IPS-NIHi11 (cell line): Measurements from ENCODE around the gene PDE4B.

Source experiments
- DNase-seq: peaks from one replicate; pipeline ENCODE4 v3.0.0; 2012; ENCODE audit warnings: mixed read lengths, low spot score

Gene PDE4B

GRCh38 chr1:66360285-66360724 is 567.6 kb downstream of the PDE4B start:
- DNase-seq, result no peak

DNA sequence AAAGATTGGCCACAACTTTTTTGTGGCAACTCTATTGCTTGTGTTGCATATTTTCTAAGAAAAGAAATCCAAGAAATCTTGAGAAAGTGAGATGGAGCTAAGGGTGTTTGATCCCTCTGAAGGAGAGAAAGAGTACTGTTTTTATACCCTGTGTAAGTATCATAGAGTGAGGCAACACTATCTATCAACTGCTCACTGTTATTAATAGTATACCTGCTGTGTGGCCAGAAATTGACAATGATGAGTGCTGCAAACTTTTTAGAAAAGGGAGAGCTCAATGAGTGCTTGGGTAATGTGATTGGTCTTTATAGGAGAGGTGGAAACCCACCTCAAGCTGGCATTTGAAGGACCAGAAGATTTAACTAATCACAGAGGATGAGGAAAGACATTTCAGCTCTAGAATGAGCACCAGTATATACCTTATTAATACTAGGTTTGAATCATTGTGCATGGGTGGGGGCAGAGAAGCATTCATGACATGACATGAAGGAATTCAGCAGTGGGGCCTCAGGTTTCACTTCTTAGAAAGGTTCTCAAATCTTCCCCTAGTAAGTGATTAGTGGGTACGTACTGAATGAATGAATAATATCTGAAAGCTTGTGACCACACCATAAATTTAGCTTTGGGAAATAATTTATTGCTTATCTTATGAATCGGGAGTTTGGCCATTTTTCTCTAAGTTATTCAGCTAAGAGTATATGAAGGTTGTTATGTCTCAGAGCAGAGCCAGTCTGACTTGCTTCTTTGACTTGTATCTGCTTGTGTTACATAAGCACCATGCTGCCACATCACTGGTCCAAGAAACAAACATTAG is 572.1 kb downstream of the PDE4B start:
- DNase-seq, result no peak

- DNase-seq, result no peak
Observed at GRCh38 chr1:66365635-66366034, 572.9 kb downstream of the PDE4B start.

- no peak for DNase-seq
Observed at GRCh38 chr1:66366634-66367033, 573.9 kb downstream of the PDE4B start.

DNA sequence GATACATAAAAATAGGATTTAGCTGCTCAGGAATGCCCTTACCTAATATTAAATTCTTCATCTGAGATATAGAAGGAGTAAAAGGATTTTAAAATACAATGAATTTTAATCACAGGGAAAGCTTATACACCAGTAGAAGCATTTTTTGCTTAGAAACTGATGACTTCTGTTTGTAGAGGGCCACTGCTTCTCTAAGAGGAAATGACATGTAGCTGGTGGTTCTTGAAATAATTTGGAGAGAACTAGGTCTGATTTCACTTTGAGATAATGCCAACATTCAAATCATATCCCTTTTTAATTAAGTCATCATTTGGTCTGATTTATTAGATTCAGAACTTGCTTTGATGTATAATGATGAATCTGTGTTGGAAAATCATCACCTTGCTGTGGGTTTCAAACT is 574.7 kb downstream of the PDE4B start:
- DNase-seq, result no peak

DNA sequence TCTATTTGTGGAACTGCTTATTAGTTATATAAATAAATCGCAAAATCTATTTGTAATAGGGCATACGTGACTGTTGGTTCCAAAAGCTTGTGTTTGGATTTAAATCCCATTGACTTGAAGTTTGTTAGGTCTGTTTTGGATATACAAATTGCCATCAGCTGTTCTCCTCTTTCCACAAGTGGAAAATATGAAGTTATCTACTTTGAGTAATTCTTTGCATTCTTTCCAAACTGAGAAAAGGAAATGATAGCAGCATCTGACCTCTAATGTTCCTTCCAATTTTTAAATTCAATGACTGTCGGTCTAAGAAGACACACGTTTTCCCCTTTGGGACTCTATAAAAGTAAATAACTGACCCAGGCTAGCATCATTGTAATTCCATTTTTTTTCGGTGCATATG is 575.6 kb downstream of the PDE4B start:
- no peak for DNase-seq

- DNase-seq, result no peak
Observed at GRCh38 chr1:66370462-66370971, 577.8 kb downstream of the PDE4B start.

DNA sequence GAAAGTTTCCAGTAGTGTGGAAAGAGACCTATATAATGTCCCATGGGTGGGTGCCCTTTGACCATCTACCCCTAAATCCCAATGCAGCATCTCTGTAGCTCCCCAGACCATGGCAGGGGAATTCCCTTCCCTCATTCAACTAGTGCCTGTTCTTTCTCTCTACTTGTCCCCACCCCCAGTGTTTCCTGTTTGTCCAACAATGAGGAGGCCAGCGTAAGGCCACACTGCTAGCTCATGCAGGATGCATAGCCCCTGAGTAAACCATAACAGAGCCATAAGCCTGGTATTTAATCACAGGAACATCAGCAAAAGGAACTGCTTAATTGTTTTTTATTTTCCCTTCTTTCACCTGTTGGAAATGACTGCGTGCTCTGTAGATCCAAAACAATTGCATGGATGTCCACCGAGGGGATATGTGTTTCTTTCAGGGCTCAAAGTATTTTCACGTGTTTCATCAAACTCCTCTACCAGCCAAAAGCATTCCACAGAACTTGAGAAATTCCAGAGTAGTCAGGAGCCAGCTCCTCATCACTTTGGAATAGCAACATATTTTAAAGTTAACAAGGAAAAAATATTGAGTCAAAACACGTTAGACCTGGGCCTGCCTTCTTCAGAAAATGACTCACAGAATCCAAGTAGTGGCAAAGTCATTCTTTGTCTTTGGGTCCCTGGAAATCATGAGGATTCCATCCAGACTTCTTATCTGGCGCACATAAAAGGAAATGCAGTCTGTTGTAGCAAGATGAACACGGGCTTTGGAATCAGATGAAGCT is 578.7 kb downstream of the PDE4B start:
- no peak for DNase-seq

- DNase-seq, result no peak
Observed at GRCh38 chr1:66372522-66373101, 579.9 kb downstream of the PDE4B start.

DNA sequence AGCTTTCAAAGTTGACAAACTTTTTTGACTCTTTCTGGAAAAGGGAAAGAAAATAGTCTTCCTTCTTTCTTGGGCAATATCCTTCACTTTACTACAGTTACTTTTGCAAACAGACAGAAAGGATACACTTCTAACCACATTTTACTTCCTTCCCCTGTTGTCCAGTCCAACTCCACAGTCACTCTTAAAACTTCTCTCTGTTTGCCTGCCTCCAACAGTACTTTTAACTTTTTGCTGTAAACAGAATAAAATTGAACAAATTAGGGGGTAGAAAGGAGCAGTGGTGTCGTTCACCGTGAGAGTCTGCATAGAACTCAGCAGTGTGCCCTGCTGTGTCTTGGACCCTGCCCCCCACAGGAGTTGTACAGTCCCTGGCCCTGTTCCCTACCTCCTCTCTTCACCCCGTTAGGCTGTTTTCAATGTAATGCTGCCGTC is 580.5 kb downstream of the PDE4B start:
- no peak for DNase-seq

DNA sequence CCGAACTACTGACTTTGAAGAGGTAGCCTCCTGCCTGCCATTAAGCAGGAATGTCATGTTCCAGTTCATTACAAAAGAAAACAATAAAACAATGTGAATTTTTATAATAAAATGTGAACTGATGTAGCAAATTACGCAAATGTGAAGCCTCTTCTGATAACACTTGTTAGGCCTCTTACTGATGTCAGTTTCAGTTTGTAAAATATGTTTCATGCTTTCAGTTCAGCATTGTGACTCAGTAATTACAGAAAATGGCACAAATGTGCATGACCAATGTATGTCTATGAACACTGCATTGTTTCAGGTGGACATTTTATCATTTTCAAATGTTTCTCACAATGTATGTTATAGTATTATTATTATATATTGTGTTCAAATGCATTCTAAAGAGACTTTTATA is 581.5 kb downstream of the PDE4B start:
- no peak for DNase-seq

GRCh38 chr1:66374561-66375111 is 581.9 kb downstream of the PDE4B start:
- DNase-seq, result no peak

DNA sequence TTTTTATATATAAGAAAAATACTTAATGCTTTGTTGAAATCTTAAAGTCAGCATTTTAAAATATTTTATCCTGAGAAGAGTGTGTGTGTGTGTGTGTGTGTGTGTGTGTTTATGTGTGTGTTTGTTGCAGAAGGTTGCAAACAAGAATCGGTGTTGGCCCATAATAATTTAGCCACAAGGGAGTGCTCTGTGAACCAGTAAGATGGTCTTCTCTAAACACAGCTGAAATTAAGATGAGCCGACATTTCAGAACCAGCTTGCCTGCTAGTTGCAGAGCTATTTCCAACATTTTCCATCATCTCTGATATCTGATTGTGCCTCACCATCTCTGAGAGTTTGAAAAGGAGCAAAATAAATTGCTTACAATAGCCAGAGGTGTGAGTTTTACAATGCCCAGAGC is 582.4 kb downstream of the PDE4B start:
- no peak for DNase-seq

GRCh38 chr1:66380452-66381212 is 587.9 kb downstream of the PDE4B start:
- DNase-seq, result no peak

- no peak for DNase-seq
Observed at GRCh38 chr1:66381621-66382275, 589.1 kb downstream of the PDE4B start.

- no peak for DNase-seq
Observed at GRCh38 chr1:66383168-66383567, 590.5 kb downstream of the PDE4B start.

GRCh38 chr1:66383611-66384010 is 590.9 kb downstream of the PDE4B start:
- no peak for DNase-seq

DNA sequence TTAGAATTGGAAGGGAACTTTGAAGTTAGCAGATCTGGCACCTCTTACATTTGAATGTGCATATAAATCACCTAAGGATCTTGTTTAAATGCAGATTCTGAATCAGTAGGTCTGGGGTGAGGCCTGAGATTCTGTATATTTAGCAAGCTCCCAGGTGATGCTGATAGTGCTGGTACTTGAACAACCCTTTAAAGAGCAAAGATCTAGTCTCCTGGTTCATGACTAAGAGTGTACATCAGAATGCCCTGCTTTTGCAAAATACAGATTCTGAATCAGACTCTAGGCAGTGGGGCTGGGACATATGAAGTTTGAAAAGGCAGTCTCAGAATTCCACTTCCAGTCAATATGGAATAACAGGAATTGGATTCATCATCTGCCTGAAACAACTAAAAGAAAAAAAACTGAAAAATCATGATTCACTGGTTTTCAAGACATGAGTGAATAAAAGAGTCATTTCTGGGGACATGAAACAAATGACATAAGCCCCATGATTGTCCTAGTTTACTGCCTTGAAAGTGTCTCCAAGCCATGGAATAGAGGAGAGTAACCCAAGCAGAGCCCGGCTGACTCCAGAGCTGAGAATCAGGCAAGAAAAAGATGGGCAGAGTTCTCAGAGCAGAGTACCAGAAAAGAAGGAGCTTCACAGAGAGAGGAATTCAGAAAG is 591.7 kb downstream of the PDE4B start:
- DNase-seq, result no peak

DNA sequence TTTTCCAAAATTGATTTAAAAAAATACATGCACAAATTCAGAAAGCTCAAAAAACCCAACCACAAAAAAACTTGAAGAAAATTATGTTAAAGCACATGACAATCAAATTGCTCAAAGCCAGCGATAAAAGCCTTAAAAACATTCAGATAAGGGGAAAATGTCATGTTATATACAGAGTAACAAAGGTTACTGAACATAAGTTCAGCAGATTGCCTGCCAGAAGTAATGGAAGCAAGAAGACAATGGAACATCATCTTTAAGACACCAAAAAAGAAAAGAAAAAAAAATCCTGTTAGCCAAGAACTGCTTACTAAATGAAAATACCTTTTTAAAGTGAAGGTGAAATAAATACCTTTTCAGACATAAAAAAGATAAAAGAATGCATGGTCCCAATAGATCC is 594.0 kb downstream of the PDE4B start:
- no peak for DNase-seq

DNA sequence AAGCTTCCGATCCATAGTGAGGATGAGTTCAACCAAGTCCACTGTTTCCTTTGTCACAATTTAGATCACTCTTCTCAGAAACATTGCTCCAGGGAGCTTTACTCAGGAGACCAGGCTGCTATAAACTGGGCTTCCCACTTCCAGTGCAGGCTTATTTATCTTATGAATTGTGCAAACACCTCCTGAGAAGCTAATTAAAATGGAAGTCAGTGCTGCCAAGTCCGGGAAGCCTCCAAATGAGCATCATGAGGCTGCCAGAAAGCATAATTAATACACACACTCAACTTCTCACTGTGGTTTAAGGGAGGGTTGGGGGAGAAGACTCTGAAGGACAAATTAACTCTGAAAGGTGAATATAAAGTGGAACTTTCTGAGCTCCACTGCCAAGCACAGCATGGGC is 596.2 kb downstream of the PDE4B start:
- no peak for DNase-seq
